Prostate gland (tissue), 2 donors: Measurements from ENCODE around the gene SMIM14. TPM values are rescaled to one million over a fixed set of nuclear protein-coding genes. Genes with fewer than 3 reads are reported as not detected.
A peak's percentile ranks its signal among the peaks of the same experiment; 100 is the strongest.

Source experiments
- DNase-seq: peaks from one replicate; pipeline ENCODE4 v3.0.0-alpha.2; 2019; ENCODE audit warnings: low spot score
- H3K27ac ChIP-seq, 2 donors: fragments of 200-600 bp; sonication (generic); 2 replicates each; pipeline ENCODE4 v1.5.1; 2017 to 2019
- H3K27me3 ChIP-seq: fragments of 200-600 bp; sonication (generic); replicated peaks from 2 replicates; pipeline ENCODE4 v1.5.1; 2019; ENCODE audit not compliant: insufficient read depth
- H3K36me3 ChIP-seq, 2 donors: fragments of 200-600 bp; sonication (generic); 1 replicate in 1 of 2; 2 replicates in 1 of 2; pipeline versions ENCODE4 v1.5.1 to v1.8.1; 2017 to 2019
- H3K4me1 ChIP-seq: fragments of 200-600 bp; sonication (generic); replicated peaks from 2 replicates; pipeline ENCODE4 v1.5.1; 2019
- H3K4me3 ChIP-seq, 2 donors: fragments of 200-600 bp; sonication (generic); 2 replicates each; pipeline ENCODE4 v1.5.1; 2017 to 2019
- H3K9me3 ChIP-seq: fragments of 200-600 bp; sonication (generic); 2 replicates; pipeline ENCODE4 v1.5.1; 2017
- CTCF ChIP-seq, 4 experiments: fragments of 200-600 bp in 2 of 4; fragments of 450-650 bp in 2 of 4; sonication (generic) in 2 of 4; IDR thresholded peaks; 1 replicate in 3 of 4; 2 replicates in 1 of 4; pipeline ENCODE4 v1.5.1; 2016 to 2019; ENCODE audit warnings: antibody characterized with exemption in 4 of 4, mild to moderate bottlenecking in 2 of 4, moderate library complexity in 2 of 4
- POLR2A ChIP-seq: fragments of 450-650 bp; IDR thresholded peaks from one replicate; pipeline ENCODE4 v1.6.1; 2016; ENCODE audit warnings: antibody characterized with exemption, mild to moderate bottlenecking
- POLR2AphosphoS5 ChIP-seq: sonication (generic); formaldehyde crosslinking; IDR thresholded peaks from one replicate; pipeline ENCODE4 v1.6.1; 2017; ENCODE audit warnings: antibody characterized with exemption
- WGBS: methylation state at CpG from one replicate; pipeline ENCODE4 v1.1.5; 2018; 5-methylcytosine and 5-hydroxymethylcytosine counted together
- intact Hi-C: fragments of 100-400 bp; cut with DNase I; formaldehyde crosslinking; loops from one replicate; pipeline ENCODE4 v1.14.2; 2022
- total RNA-seq, 2 donors: library from RNA; depleted of rRNA; stranded (reverse); fragments of >200 nt; gene quantifications; one replicate each; pipeline ENCODE4 v1.1.0, GENCODE V29; 2016

SMIM14 gene
- total RNA-seq, 2 donors from 2014 or later, result 36.1 to 101 TPM

- Histone ChIP-seq H3K27me3 (no peaks in the 10 kb centered on the region), H3K4me3 (no peak overlapping the region), H3K36me3 (no peaks in the 10 kb centered on the region), H3K4me1 (no peaks in the 10 kb centered on the region), H3K27ac (no peak overlapping the region), H3K9me3 (no peaks in the 10 kb centered on the region)
- DNase-seq, result no peak
- 82% methylated on average over 3 of the region's 3 CpGs for WGBS
- intact Hi-C loops, result no loop called here
- TF ChIP-seq CTCF (IDR thresholded peaks at IDR 0.05), result no peak
- no peak for TF ChIP-seq POLR2AphosphoS5
- TF ChIP-seq POLR2A, result no peak
Observed at GRCh38 chr4:39597695-39598381, 40.8 kb downstream of the SMIM14 start.

GRCh38 chr4:39596971-39597370 lies 41.7 kb downstream of the SMIM14 start:
- Histone ChIP-seq H3K9me3 (no peaks in the 10 kb centered on the region), H3K4me1 (no peaks in the 10 kb centered on the region), H3K27me3 (no peaks in the 10 kb centered on the region), H3K27ac (no peak overlapping the region), H3K36me3 (no peaks in the 10 kb centered on the region), H3K4me3 (no peak overlapping the region)
- intact Hi-C loops, result no loop called here
- no peak for TF ChIP-seq POLR2A
- TF ChIP-seq CTCF (IDR thresholded peaks at IDR 0.05), result no peak
- TF ChIP-seq POLR2AphosphoS5, result no peak
- WGBS, result 91% methylated on average over 3 of the region's 3 CpGs
- DNase-seq, result no peak

GRCh38 chr4:39591290-39591689 lies 47.4 kb downstream of the SMIM14 start:
- no peak overlapping the region for H3K4me3 ChIP-seq
- H3K27me3 ChIP-seq, result no peaks in the 10 kb centered on the region
- peak; percentile 9 for DNase-seq
- WGBS, result 67% methylated on average over 5 of the region's 5 CpGs
- TF ChIP-seq CTCF (IDR thresholded peaks at IDR 0.05), result peak in 3 of 4 experiments; percentile 10 to 47 (median 37)
- TF ChIP-seq POLR2A, result no peak
- no peak overlapping the region for H3K27ac ChIP-seq
- intact Hi-C loops, result no loop called here
- H3K9me3 ChIP-seq, result no peaks in the 10 kb centered on the region
- no peaks in the 10 kb centered on the region for H3K36me3 ChIP-seq
- H3K4me1 ChIP-seq, result no peaks in the 10 kb centered on the region

GRCh38 chr4:39587881-39588280 lies 50.8 kb downstream of the SMIM14 start:
- TF ChIP-seq POLR2A (no peak), POLR2AphosphoS5 (no peak), CTCF (IDR thresholded peaks at IDR 0.05) (no peak)
- intact Hi-C loops, result no loop called here
- Histone ChIP-seq H3K27ac (no peak overlapping the region), H3K36me3 (no peaks in the 10 kb centered on the region), H3K4me3 (no peak overlapping the region), H3K9me3 (no peaks in the 10 kb centered on the region), H3K27me3 (no peaks in the 10 kb centered on the region), H3K4me1 (no peaks in the 10 kb centered on the region)
- WGBS, result 90% methylated on average over 3 of the region's 3 CpGs
- no peak for DNase-seq

GRCh38 chr4:39574946-39575345 lies 63.7 kb downstream of the SMIM14 start:
- H3K9me3 ChIP-seq, result no peaks in the 10 kb centered on the region
- H3K36me3 ChIP-seq, result no peaks in the 10 kb centered on the region
- no peaks in the 10 kb centered on the region for H3K4me1 ChIP-seq
- H3K27me3 ChIP-seq, result no peaks in the 10 kb centered on the region
- TF ChIP-seq CTCF (IDR thresholded peaks at IDR 0.05), result no peak
- TF ChIP-seq POLR2AphosphoS5, result no peak
- TF ChIP-seq POLR2A, result no peak
- no peak overlapping the region for H3K27ac ChIP-seq
- WGBS, result 96% methylated on average over 5 of the region's 5 CpGs
- DNase-seq, result no peak
- no peak overlapping the region for H3K4me3 ChIP-seq
- intact Hi-C loops, result no loop called here
